Superior temporal gyrus (tissue), 1 donor: ENCODE results near the gene CD14.
"Not testable (repeated sequence)": the region's sequence is repeated elsewhere in the genome, so short reads cannot be mapped to it uniquely, and the experiment has no call there.

ENCODE experiments used
- DNase-seq: peaks from one replicate; pipeline ENCODE4 v3.0.0-alpha.2; 2016; ENCODE audit errors: extremely low spot score

The CD14 gene

DNA sequence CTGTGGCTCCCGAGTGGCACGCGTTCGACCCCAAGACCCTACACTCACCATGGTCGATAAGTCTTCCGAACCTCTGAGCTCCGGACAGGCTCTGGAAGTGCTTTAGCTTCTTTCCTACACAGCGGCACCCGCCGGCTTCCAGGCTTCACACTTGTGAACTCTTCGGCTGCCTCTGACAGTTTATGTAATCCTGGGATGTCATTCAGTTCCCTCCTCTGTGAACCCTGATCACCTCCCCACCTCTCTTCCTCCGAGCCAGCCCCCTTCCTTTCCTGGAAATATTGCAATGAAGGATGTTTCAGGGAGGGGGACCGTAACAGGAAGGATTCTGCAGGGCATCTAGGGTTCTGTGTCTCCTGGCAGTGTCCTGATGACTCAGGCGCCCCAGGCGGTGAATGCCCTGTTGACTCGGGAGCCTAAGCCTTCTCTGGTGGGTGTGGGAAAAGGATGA, at the start of gene CD14:
TSS of gene CD14 (minus strand) at position 155 of the 451 bp plus-strand sequence. CDS start at position 51, 104 bp downstream.
- DNase-seq = peak; percentile 31

DNA sequence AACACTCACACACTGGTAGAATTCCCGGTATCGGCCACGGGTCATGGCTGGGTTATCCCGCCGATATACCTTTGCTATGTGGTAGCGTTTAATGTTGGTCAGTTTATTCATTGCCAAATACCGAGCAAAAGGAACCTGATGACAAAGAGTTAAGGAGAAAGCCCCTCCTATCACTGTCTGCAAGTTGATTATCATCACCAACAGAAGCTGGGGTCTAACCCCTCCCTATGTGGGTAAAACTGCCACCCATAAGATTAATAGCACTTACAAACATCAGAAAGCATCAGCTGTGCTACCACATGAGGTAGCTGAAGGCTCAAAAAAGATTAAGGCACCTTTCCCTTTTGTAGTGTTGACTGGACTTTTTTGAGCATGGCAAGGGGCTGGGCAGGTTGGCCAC, 46.0 kb upstream of the CD14 start:
- no peak for DNase-seq

DNA sequence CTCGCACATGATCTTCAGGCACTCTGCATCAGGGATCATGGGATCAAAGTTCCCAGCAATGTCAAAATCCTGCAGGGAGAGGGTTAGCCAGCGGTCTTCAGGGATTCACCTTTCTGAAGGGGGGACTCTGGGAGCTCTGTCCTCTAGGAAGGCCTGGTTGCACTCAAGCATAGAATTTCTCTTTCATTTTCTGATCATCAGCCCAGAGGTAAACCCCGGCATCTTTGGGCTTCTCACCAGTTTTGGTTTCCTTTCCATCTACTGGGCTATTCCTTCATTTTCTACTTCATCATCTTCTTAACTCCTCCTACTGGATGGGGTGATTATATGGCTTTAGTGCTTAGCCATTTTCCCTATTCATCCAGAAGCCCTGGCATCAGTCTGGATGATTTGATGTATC, 45.0 kb upstream of the CD14 start:
- no peak for DNase-seq

DNA sequence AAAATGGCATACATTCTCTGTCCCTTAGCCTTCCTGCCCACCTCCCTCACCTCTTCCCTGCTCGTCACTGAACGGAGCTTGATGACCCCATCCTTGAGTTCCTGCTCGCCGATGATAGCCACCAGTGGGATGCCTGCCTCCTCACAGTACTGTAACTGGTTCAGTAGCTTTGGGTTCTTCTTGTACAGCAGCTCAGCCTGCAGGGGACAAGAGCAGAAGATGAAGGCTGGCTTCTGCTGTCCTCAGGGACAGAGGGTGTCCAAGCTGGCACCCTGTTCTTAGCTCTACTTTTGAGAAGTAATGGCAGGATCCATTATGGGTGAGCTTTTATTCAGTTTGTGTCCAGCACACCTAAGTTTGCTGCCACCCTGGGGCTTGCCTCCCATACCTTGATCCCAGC, 41.7 kb upstream of the CD14 start:
- DNase-seq = no peak

DNA sequence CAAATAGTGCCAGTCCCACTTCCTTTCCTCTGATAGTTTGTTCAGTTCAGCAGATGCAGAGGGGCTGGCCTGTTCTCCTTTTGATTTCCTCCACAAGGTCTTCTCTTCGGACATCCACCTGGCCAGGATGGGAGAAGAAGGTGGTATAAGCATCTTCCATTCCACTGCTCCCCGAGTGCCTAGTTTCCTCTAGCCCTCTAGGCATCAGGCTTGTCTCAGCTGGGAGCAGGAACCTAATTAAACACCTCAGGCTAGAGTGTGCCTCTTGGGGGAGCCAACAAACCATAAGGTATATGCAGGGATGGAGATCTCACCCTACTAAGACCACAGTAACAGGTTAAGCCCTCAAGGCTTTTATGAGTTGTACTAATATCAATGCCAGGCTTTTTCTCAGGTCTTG, 41.2 kb upstream of the CD14 start:
- DNase-seq = no peak

DNA sequence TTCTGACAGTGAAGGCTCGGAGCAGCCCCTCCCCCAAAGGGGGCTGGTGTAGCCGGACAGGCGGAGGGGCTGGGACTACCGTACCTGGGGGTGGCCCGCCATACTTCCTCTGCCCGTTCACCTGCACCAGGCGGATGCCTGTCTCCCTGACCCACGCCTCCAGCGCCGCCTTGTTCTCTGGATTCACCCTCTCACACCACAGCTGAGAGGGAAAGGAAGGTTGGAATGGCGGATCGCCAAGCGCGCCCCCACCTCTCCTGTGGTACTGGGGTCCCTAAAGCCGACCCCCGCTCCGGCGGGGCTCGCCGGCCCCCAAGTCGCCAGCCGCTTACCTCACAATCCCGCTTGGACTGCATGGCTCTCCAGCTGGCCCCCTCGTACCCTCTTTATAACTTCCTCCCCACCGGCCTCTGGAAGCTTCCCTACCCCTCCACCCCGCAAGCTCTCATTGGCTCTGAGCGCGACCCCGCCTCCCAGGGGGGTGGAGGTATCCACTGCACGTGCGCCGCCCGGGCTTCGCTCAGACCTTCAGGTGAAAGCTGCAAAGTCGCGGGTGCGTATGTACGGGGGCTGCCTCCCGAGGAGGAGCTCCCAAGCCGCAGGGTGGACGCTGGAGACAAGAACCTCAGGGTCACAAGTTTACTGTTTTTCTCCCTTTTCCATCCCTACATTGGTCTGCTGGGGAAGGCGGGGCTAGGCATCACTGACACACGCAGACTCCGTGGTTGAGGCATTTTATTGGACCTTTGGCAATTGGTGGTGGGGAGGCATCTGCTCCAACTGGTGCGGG, 40.4 kb upstream of the CD14 start, which contains the start of gene DND1:
TSS of gene DND1 (minus strand) at position 390 of the 790 bp plus-strand sequence. CDS start at position 356, 34 bp downstream.
- DNase-seq = no peak

DNA sequence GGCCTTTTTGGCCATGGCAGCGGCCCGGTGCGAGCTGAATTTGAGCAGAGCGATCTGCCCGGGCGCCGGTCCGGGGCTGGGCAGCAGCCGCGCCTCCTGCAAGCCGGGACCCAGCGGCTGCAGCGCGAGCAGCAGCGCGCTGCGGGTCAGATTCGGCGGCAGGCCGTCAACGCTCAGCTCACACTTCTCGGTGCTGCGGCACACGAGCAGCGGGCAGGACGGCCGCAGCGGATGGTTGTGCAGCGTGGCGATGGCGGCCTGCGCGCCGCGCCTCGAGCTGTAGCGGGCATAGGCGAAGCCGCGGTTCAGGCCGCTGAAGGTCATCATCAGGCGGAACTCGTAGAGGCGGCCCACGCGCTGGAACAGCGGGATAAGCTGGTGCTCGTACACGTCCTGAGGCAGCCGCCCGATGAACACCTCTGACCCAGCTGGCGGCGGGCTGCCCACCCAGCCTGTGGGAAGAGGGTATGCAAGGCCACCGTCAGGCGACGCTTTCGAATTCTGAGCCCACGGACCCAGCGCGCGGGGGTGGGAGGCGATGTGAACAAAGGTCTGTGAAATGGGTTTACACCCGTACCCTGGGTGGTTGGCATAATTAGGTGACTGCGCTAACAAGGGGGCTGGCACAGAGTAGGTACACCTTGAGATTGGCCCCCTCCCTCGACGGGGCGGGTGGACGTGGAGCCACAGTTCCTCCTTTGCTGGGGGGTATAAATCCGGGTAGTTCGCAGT, 39.6 kb upstream of the CD14 start:
- DNase-seq = no peak

DNA sequence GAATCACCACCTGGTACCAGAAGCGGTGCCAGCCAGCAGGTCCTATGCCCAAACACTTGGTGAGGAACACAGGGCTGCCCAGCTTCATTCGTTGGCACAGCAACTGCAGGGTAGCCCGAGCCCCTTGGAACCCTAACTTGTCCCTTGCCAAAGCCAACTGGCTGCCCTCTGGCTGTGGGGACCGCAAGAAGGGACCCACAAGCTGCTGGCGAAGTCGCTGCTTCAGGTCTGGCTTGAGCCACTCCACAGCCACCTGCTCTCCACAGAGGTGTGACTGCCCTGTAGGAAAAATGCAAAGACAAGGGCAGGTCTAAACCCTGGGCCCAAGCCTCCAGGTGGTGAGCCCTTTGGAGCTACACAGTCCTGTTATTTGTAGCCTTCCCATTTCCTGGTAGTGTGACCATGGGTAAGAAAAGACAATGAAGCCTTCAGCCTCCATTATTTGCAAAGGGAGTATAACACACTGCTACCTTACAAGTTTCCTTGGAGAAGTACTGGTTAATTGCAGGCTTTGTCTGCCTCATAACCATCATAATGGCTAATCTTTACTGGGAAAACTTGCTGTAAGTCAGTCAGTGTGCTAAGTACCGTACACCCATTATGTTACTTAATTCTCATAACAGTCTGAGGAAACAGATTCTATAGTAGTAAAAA, 38.6 kb upstream of the CD14 start:
- no peak for DNase-seq

DNA sequence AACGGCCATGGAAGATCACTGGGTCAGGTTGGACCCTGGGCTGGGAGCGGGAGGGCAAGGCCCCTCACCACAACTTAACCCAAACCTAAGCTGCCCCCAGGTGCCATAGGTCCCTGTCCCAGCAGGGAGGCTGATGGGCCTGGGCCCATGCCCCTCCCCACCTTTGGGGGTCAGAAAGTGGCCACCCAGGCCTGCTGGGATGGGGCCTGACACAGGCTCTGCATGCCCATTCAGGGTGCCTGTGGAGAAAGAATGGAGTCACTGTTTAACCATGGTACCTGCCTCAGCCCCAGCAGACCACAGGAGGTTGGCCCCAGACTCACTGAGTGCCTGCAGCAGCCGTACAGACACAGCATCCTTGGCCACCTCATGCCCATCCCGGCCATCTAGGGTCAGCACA, 38.1 kb upstream of the CD14 start:
- DNase-seq = not testable (repeated sequence)

DNA sequence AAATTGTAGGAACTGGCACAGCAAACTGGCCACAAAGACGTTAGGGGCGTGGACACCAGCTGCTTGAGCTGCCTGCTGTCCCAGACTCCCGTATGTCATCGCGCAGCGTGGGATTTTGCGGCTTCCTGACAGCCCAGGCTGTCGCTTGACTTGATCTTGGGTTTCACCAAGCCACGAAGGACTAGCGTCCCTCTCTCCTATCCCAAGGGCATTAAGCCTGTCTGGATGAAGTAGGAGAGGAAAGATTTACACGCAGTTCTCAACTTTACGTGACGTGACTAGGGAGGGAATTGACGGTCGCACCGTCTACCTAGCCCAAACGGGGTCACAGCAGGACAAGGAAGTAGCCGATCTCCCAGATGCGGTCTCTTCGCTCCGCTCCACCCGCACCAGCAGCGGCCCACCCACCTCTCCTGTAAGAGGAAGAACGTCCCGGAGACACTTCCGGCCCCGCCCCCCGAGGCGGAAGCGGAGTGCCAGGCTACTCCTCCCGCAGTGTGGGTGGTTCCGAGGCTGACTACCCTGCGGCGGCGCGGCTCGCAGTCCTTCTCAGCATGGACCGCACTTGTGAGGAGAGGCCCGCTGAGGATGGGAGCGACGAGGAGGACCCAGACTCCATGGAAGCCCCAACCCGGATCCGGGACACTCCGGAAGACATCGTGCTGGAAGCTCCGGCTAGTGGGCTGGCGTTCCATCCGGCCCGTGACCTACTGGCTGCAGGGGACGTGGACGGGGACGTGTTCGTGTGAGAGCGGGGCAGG, 31.6 kb upstream of the CD14 start, which contains the start of gene WDR55:
TSS of gene WDR55 (plus strand) at position 546 of the 761 bp plus-strand sequence. CDS start at position 555, 9 bp downstream.
- DNase-seq = peak; percentile 96

DNA sequence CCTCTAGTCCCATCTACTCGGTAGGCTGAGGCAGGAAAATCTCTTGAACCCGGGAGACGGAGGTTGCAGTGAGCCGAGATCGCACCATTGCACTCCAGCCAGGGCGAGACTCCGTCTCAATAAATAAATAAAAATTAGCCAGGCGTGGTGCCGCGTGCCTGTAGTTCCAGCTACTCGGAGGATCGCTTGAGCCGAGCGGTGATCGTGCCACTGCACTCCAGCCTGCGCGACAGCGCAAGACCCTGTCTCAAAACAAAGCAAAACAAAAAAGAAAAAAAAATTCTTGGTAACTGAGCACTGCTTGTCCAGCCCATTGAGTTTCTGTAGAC, 31.0 kb upstream of the CD14 start:
- DNase-seq = no peak

DNA sequence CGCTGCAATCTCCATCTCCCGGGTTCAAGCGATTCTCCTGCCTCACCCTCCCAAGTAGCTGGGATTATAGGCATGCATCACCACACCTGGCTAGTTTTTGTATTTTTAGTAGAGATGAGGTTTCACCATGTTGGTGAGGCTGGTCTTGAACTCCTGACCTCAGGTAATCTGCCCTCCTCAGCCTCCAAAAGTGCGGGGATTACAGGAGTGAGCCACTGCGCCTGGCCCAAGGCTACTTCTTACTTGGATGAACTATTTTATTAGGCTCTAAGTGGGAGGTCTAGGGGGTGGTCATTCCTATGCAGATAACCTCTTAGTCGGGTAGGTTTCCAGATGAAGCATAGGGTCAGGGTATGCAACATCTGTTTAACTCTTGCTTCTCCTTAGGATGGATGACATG, 27.4 kb upstream of the CD14 start:
- DNase-seq = not testable (repeated sequence)

DNA sequence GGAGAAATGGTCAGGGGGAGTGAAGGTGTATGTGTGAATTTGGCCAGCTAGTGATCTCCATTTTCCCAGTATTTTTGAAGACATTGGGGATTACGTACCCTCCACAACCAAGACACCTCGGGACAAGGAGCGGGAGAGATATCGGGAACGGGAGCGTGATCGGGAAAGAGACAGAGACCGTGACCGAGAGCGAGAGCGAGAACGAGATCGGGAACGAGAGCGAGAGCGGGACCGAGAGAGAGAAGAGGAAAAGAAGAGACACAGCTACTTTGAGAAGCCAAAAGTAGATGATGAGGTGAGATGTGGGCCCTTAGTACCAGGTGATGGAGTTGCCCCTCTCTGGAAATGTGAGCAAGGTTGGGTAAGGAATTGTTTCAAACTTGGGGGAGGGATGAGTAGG, 25.9 kb upstream of the CD14 start:
- no peak for DNase-seq

DNA sequence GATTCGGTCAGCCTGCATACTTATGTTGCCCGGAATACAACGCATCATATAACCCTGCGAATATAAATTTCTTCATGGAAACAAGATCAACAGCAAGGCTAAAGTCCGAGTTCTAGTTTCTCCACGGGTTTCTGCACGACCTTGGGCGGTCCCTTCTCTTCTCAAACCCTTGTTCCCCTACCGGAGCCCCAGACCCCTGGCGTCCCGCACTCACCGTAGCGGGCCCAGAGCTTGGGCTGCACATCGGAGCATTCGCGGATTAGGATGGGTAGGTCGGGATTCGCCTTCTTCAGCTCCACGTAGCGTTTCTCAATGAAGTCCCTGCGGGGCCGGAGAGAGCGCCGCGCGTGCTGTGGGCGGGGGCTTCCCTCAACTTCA, 14.1 kb upstream of the CD14 start:
- DNase-seq = no peak

DNA sequence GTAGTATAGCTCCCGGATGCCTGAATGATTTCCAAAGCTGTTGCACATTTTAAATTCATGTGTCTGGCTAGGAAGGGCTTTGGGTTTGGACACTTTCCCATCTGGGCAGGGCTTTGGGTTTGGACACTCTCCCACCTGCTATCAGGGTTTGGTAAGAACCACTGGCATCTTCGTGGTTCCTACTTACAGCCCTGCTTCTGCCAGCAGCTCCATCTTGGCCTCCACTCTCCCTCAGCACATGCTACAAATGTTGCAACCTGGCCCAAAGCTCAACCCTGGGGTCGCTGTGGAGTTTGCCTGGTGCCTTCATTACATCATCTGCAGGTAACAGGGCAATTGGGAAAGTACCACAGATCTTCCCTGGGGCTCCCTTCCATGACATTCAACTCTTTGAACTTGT, 9.7 kb upstream of the CD14 start:
- no peak for DNase-seq

DNA sequence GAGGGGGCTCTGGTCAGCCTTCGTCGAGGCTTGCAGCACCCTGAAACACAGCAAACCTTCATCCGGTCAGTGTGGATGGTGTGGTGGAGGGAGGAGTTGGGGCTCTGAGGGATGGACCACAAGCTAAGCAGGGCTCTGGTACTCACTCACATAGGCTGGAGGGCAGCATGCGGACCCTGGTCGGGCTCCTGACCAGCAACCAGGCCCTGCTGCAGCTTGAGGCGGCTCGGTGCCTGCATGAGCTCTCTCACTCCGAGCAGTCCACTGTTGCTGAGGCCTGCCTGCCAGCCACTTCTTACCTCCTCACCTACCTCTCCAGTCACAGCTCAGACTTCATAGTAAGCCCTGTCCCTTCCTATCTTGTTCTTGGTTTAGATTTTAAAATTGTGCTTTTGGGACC, 8.7 kb upstream of the CD14 start:
- no peak for DNase-seq

DNA sequence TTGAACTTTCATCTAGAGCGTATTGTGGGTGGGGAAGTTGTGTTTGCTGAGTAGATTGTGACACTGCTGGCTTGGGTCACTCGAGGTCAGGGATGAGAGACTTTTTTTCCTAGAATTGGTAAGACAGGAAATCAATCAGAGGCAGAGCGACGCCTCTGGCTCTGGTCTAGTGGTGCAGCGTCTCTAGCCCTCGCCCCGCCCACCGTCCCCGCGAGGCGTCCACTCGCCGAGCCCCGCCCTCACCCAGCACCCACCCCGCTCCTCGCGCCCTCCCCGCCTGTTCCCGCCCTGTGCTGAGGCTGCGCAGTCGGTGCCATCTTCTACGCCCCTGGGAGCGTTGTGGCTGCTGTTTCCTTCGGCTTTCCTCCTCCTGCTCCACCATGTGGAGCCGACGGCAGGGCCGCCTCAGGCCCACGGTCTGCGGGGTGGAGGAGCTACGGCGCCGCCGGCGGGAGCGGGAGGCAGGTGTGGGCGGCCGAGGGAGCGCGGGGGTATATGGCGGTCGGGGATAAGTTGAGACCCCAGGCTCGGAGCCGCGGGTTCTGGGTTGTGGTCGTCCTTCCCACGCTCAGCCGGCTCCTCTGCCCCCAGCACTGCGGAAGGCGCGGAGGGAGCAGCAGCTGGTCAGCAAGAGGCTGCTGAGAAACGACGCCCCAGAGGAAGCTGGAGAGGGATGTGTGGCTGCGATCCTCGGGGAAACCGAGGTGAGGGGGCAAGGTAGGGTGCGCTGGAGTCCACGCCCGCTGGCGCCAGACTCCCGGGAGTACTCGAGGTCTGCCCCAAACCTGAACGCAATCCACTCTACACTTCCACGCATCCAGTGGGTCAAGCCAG, 6.4 kb upstream of the CD14 start, which contains the start of gene TMCO6:
TSS of gene TMCO6 (plus strand) at position 304 of the 834 bp plus-strand sequence. CDS start at position 381, 77 bp downstream.
- DNase-seq = peak; percentile 95

DNA sequence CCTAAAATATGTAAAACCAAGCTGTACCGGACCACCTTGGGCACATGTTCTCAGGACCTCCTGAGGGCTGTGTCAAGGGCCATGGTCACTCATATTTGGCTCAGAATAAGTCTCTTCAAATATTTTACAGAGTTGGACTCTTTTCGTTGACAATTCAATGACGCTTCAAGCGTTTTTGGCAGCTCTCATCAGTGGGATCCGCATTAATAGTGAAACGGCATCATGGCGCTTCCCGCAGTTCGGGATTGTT, 5.8 kb upstream of the CD14 start:
- not testable (repeated sequence) for DNase-seq

DNA sequence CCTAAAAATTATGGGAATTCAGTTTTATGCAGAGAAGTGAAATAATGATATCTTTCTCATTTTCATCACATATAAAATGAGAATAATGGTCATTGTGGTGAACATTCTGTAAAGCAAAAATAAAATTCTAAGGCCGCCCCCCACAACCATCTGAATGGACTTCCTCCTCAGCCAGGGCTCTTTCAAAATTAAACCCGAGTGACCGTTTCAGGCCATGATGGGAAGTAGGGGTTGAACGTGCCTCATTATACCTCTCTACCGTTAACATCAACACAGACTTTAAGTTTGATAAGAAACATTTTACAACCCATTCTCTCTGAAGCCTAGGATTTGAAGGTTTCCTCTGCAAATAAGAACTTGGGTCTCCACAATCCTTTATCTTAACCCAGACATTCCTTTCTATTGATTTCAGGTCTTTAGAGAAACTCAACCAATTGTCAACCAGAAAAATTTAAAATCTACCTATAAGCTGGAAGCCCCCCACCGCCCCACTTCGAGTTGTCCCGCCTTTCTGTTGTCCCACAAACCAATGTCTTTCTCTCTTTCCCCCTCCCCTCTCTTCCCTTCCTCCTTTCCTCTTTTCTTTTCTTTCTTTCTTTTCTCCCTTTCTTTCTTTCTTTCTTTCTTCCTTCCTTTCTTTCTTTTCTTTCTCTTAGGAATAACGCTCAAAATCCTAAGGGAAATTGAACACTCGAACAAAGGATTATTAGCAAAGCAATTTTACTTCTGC, 4.6 kb upstream of the CD14 start:
- DNase-seq = no peak
